Measurements from ENCODE around the gene EDC4. TPM values are rescaled to one million over a fixed set of nuclear protein-coding genes. Genes with fewer than 3 reads are reported as not detected.

EDC4 gene
- total RNA-seq, 2 donors from 2014 or later: 21.2 to 39.5 TPM

DNA sequence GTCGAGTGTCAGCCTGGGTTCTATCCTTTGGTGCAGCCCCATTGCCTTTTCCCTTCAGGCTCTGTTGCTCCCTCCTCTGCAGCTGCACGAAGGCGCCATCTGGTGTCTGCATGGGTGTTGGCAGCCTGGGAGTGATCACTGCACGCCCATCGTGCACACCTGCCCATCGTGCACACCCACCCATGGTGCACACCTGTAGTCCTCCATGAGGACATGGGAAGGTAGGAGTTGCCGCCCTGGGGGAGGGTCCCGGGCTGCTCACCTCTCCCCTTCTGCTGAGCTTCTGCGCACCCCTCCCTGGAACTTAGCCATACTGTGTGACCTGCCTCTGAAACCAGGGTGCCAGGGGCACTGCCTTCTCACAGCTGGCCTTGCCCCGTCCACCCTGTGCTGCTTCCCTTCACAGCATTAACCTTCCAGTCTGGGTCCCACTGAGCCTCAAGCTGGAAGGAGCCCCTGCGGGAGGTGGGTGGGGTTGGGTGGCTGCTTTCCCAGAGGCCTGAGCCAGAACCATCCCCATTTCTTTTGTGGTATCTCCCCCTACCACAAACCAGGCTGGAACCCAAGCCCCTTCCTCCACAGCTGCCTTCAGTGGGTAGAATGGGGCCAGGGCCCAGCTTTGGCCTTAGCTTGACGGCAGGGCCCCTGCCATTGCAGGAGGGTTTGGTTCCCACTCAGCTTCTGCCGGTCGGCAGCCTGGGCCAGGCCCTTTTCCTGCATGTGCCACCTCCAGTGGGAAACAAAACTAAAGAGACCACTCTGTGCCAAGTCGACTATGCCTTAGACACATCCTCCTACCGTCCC is 55.9 kb downstream of the EDC4 start:
- Histone ChIP-seq H3K27ac (no peak overlapping the region), H3K36me3 (peaks cover 10% of the 10 kb centered on the region), H3K4me3 (no peak overlapping the region), H3K4me1 (peaks cover 0 to 27% of the 10 kb centered on the region in 2 donors), H3K9me3 (no peaks in the 10 kb centered on the region), H3K27me3 (no peaks in the 10 kb centered on the region)
- TF ChIP-seq, protein P1, sequence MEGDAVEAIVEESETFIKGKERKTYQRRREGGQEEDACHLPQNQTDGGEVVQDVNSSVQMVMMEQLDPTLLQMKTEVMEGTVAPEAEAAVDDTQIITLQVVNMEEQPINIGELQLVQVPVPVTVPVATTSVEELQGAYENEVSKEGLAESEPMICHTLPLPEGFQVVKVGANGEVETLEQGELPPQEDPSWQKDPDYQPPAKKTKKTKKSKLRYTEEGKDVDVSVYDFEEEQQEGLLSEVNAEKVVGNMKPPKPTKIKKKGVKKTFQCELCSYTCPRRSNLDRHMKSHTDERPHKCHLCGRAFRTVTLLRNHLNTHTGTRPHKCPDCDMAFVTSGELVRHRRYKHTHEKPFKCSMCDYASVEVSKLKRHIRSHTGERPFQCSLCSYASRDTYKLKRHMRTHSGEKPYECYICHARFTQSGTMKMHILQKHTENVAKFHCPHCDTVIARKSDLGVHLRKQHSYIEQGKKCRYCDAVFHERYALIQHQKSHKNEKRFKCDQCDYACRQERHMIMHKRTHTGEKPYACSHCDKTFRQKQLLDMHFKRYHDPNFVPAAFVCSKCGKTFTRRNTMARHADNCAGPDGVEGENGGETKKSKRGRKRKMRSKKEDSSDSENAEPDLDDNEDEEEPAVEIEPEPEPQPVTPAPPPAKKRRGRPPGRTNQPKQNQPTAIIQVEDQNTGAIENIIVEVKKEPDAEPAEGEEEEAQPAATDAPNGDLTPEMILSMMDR (IDR thresholded peaks at IDR 0.05): peak; percentile 86 to 92
- DNase-seq (ENCODE audit: low spot score): no peak

DNA sequence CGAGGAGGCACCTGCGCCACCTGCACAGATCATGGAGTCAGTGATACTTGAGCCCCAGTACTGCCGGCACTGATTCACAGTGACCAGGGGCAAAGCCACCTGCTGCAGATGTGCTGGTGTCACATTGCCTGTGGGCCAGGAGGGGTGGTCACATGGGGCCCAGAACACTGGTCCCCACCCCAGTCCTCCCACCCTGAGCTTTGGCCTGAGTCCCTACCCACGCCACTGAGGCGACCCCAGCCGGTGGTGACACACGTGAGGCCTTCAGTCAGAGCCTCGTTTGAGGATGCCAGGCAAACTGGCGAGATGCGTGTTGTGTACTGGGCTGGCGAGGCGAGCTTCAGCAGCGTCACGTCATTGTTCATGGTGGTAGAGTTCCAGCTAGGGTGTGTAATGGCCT is 57.3 kb downstream of the EDC4 start:
- Histone ChIP-seq H3K4me1 (peaks cover 0 to 38% of the 10 kb centered on the region in 2 donors), H3K27ac (no peak overlapping the region), H3K9me3 (no peaks in the 10 kb centered on the region), H3K27me3 (no peaks in the 10 kb centered on the region), H3K36me3 (peaks cover 10% of the 10 kb centered on the region), H3K4me3 (no peak overlapping the region)
- TF ChIP-seq, protein P1 (IDR thresholded peaks at IDR 0.05): no peak
- no peak for DNase-seq (ENCODE audit: low spot score)

DNA sequence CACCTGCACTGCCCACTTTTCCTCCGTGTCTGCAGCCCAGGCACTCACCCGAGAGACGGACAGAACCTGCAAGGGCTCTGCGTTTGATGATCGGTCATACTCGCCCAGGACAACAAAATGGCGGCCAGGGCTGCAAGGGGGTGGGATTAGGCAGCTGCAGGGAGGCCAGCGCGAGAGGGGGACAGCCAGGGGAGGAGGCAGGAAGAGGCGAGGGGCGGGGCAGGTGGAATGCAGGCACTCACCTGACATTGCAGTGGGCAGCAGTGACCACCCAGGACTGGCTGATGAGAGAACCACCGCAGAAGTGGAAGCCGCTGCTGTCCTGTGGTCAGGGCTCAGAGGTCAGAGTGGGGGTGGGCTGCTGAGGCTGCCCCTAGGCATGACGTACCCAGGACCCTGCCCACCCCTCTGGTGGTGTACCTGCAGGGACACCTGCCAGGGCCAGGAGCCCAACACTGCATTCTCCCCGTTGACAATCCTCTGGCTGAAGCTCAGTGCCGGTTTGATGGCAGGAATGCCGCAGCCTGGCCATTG is 57.9 kb downstream of the EDC4 start:
- Histone ChIP-seq H3K9me3 (no peaks in the 10 kb centered on the region), H3K4me1 (peaks cover 0 to 36% of the 10 kb centered on the region in 2 donors), H3K27ac (no peak overlapping the region), H3K27me3 (no peaks in the 10 kb centered on the region), H3K36me3 (peaks cover 10% of the 10 kb centered on the region), H3K4me3 (no peak overlapping the region)
- DNase-seq (ENCODE audit: low spot score): no peak
- TF ChIP-seq, protein P1 (IDR thresholded peaks at IDR 0.05): no peak

Other genes with a start within 250 kb of the EDC4 start
- gene CARMIL2, start 227.9 kb upstream of the EDC4 start, total RNA-seq: under 1 TPM in 1 of 2 donors, not detected in 1; 0.47 TPM
- gene ACD, start 212.8 kb upstream of the EDC4 start, total RNA-seq: 10 to 100 TPM in 1 of 2 donors, 1 to 10 TPM in 1; 7.0 to 10.8 TPM
- gene PARD6A, start 212.1 kb upstream of the EDC4 start, total RNA-seq: 1 to 10 TPM; 3.9 to 5.6 TPM
- gene ENKD1, start 206.3 kb upstream of the EDC4 start, total RNA-seq: 10 to 100 TPM in 1 of 2 donors, 1 to 10 TPM in 1; 9.2 to 12.3 TPM
- gene C16orf86, start 206.2 kb upstream of the EDC4 start, total RNA-seq: 1 to 10 TPM; 3.6 to 7.7 TPM
- gene GFOD2, start 153.7 kb upstream of the EDC4 start, total RNA-seq: 1 to 10 TPM; 7.1 to 9.2 TPM
- 1 to 10 TPM; 7.8 to 8.9 TPM for gene RANBP10, start 66.5 kb upstream of the EDC4 start, total RNA-seq
- gene TSNAXIP1, start 66.2 kb upstream of the EDC4 start, total RNA-seq: under 1 TPM in 1 of 2 donors, not detected in 1; 0.55 TPM
- gene THAP11, start 30.7 kb upstream of the EDC4 start, total RNA-seq: 10 to 100 TPM; 42.5 to 59.4 TPM
- 100 to 1,000 TPM in 1 of 2 donors, 10 to 100 TPM in 1; 44.6 to 132 TPM for gene NUTF2, start 26.1 kb upstream of the EDC4 start, total RNA-seq
- gene CENPT, start 25.4 kb upstream of the EDC4 start, total RNA-seq: 10 to 100 TPM in 1 of 2 donors, 1 to 10 TPM in 1; 8.7 to 19.1 TPM
- gene NRN1L, start 11.8 kb downstream of the EDC4 start, total RNA-seq: not detected
- gene PSKH1, start 20.2 kb downstream of the EDC4 start, total RNA-seq: 10 to 100 TPM; 18.4 to 23.2 TPM
- under 1 TPM in 1 of 2 donors, not detected in 1; 0.59 TPM for gene CTRL, start 58.8 kb downstream of the EDC4 start, total RNA-seq
- 10 to 100 TPM; 37.3 to 38.4 TPM for gene PSMB10, start 63.8 kb downstream of the EDC4 start, total RNA-seq
- 10 to 100 TPM in 1 of 2 donors, 1 to 10 TPM in 1; 2.9 to 11.8 TPM for gene LCAT, start 71.1 kb downstream of the EDC4 start, total RNA-seq
- 10 to 100 TPM; 39.5 to 85.9 TPM for gene SLC12A4, start 95.6 kb downstream of the EDC4 start, total RNA-seq
- gene DPEP3, start 107.4 kb downstream of the EDC4 start, total RNA-seq: not detected
- gene DPEP2, start 126.4 kb downstream of the EDC4 start, total RNA-seq: 1 to 10 TPM in 1 of 2 donors, under 1 TPM in 1; 0.85 to 1.6 TPM
- not detected for gene DPEP2NB, start 142.9 kb downstream of the EDC4 start, total RNA-seq
- 1 to 10 TPM; 4.3 to 4.8 TPM for gene DDX28, start 150.2 kb downstream of the EDC4 start, total RNA-seq
- 1 to 10 TPM; 4.5 to 4.9 TPM for gene DUS2, start 150.2 kb downstream of the EDC4 start, total RNA-seq
- 10 to 100 TPM; 24.5 to 45.0 TPM for gene NFATC3, start 212.3 kb downstream of the EDC4 start, total RNA-seq

Measured in right atrium auricular region (tissue), 2 donors.